HL-60 (cell line): ENCODE results near the gene PSMD14.

Source experiments
- CTCF ChIP-seq: IDR thresholded peaks from one replicate; pipeline ENCODE4 v1.5.1; 2011; ENCODE audit warnings: low read length, control low read depth, inconsistent platforms; ENCODE audit not compliant: insufficient read depth
- POLR2AphosphoS5 ChIP-seq: IDR thresholded peaks from 2 replicates; pipeline ENCODE4 v1.6.1; 2012; ENCODE audit warnings: low read depth

DNA sequence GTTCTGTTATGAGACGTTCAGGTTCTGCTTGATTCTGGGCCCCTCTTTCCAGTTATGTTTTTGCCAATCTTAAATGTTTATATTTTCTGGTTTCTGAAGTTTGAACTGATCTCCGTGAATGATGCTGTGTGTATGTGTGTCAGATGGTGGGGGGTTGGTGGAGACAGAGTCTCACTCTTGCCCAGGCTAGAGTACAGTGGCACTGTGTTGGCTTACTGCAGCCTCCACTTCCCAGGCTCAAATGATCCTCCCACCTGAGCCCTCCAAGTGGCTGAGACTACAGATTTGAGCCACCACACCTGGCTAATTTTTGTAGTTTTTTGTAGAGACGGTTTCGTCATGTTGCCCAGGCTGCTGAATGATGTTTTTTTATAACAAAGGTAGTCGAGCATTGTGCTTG, 45.9 kb downstream of the PSMD14 start:
- TF ChIP-seq CTCF (no peak), POLR2AphosphoS5 (no peak)
